Mesenchymal stem cell (in vitro differentiated cells and primary cell): ENCODE results near the gene PODXL2.
A peak's percentile ranks its signal among the peaks of the same experiment; 100 is the strongest.

Experiments used
- DNase-seq: peaks from one replicate; pipeline ENCODE4 v3.0.0-alpha.2; 2013
- H2AFZ ChIP-seq: one replicate; pipeline ENCODE4 v1.6.1; 2013; ENCODE audit warnings: low read depth, mild to moderate bottlenecking, control low read depth, inconsistent platforms, low read length, moderate library complexity
- H2AK5ac ChIP-seq: 2 replicates; pipeline ENCODE4 v1.6.1; 2013; ENCODE audit warnings: low read length, moderate library complexity, mild to moderate bottlenecking, inconsistent platforms; ENCODE audit not compliant: severe bottlenecking
- H2BK120ac ChIP-seq: one replicate; pipeline ENCODE4 v1.6.1; 2013; ENCODE audit warnings: low read depth, mild to moderate bottlenecking, inconsistent platforms, low read length, moderate library complexity
- H2BK12ac ChIP-seq, 2 experiments: one replicate each; pipeline ENCODE4 v1.6.1; 2013; ENCODE audit warnings: inconsistent platforms in 2 of 2, low read length in 2 of 2, mild to moderate bottlenecking in 2 of 2, moderate library complexity in 2 of 2, control low read depth in 1 of 2
- H2BK15ac ChIP-seq: one replicate; pipeline ENCODE4 v1.6.1; 2013; ENCODE audit warnings: mild to moderate bottlenecking, low read depth, inconsistent platforms; ENCODE audit not compliant: poor library complexity, severe bottlenecking
- H2BK5ac ChIP-seq: 2 replicates; pipeline ENCODE4 v1.6.1; 2013; ENCODE audit warnings: low read depth, mild to moderate bottlenecking, low read length, control low read depth, inconsistent platforms; ENCODE audit not compliant: poor library complexity, severe bottlenecking
- H3K14ac ChIP-seq, 2 experiments: one replicate each; pipeline ENCODE4 v1.6.1; 2013; ENCODE audit warnings: inconsistent platforms in 2 of 2, low read length in 2 of 2, control low read depth in 1 of 2, mild to moderate bottlenecking in 1 of 2, moderate library complexity in 1 of 2
- H3K18ac ChIP-seq, 2 experiments: one replicate each; pipeline ENCODE4 v1.6.1; 2013; ENCODE audit warnings: inconsistent platforms in 2 of 2, low read length in 2 of 2, control low read depth in 1 of 2, low read depth in 1 of 2, mild to moderate bottlenecking in 1 of 2
- H3K23ac ChIP-seq, 2 experiments: one replicate each; pipeline ENCODE4 v1.6.1; 2013; ENCODE audit warnings: inconsistent platforms in 2 of 2, low read length in 2 of 2, mild to moderate bottlenecking in 2 of 2, moderate library complexity in 2 of 2, control low read depth in 1 of 2
- H3K27ac ChIP-seq: 2 replicates; pipeline ENCODE4 v1.5.1; 2013; ENCODE audit warnings: mild to moderate bottlenecking, moderate library complexity, low read length, control low read depth, inconsistent platforms; ENCODE audit not compliant: poor library complexity, severe bottlenecking
- H3K27me3 ChIP-seq, 2 experiments: 2 replicates each; pipeline versions ENCODE4 v1.6.1 to v1.7.0; 2013; ENCODE audit warnings: low read length in 2 of 2, mild to moderate bottlenecking in 2 of 2, moderate library complexity in 2 of 2, control low read depth in 1 of 2, inconsistent platforms in 1 of 2; ENCODE audit not compliant: control insufficient read depth in 1 of 2, insufficient read depth in 1 of 2
- H3K36me3 ChIP-seq, 2 experiments: 2 replicates each; pipeline versions ENCODE4 v1.6.1 to v1.7.0; 2013; ENCODE audit warnings: low read length in 2 of 2, control low read depth in 1 of 2, inconsistent platforms in 1 of 2, low read depth in 1 of 2, mild to moderate bottlenecking in 1 of 2; ENCODE audit not compliant: insufficient read depth in 2 of 2, control insufficient read depth in 1 of 2
- H3K4ac ChIP-seq, 2 experiments: one replicate each; pipeline ENCODE4 v1.6.1; 2013; ENCODE audit warnings: inconsistent platforms in 2 of 2, low read length in 2 of 2, mild to moderate bottlenecking in 2 of 2, moderate library complexity in 2 of 2, control low read depth in 1 of 2, low read depth in 1 of 2
- H3K4me1 ChIP-seq: 2 replicates; pipeline ENCODE4 v1.6.1; 2013; ENCODE audit warnings: low read depth, low read length, control low read depth; ENCODE audit not compliant: control insufficient read depth, insufficient read depth
- H3K4me2 ChIP-seq: 2 replicates; pipeline ENCODE4 v1.6.1; 2013; ENCODE audit warnings: low read length, mild to moderate bottlenecking, inconsistent platforms; ENCODE audit not compliant: poor library complexity, severe bottlenecking
- H3K4me3 ChIP-seq, 2 experiments: 2 replicates each; pipeline versions ENCODE4 v1.5.1 to v1.7.0; 2013; ENCODE audit warnings: low read length in 2 of 2, mild to moderate bottlenecking in 2 of 2, control low read depth in 1 of 2, low read depth in 1 of 2; ENCODE audit not compliant: insufficient read depth in 1 of 2
- H3K79me1 ChIP-seq: replicated peaks from 2 replicates; pipeline ENCODE4 v1.6.1; 2013; ENCODE audit warnings: mild to moderate bottlenecking, control low read depth, low read length, inconsistent platforms; ENCODE audit not compliant: poor library complexity, severe bottlenecking
- H3K9ac ChIP-seq: 2 replicates; pipeline ENCODE4 v1.7.0; 2013; ENCODE audit warnings: mild to moderate bottlenecking, low read length, moderate library complexity
- H3K9me3 ChIP-seq: 2 replicates; pipeline ENCODE4 v1.7.0; 2013; ENCODE audit warnings: mild to moderate bottlenecking, low read length; ENCODE audit not compliant: control insufficient read depth
- H4K8ac ChIP-seq: one replicate; pipeline ENCODE4 v1.6.1; 2013; ENCODE audit warnings: inconsistent platforms, mild to moderate bottlenecking, low read length, moderate library complexity
- H4K91ac ChIP-seq: one replicate; pipeline ENCODE4 v1.6.1; 2013; ENCODE audit warnings: mild to moderate bottlenecking, low read length, inconsistent platforms
- WGBS: methylation state at CpG from one replicate; pipeline ENCODE4 v1.1.7; 2013; ENCODE audit warnings: mixed read lengths; 5-methylcytosine and 5-hydroxymethylcytosine counted together

The PODXL2 gene

DNA sequence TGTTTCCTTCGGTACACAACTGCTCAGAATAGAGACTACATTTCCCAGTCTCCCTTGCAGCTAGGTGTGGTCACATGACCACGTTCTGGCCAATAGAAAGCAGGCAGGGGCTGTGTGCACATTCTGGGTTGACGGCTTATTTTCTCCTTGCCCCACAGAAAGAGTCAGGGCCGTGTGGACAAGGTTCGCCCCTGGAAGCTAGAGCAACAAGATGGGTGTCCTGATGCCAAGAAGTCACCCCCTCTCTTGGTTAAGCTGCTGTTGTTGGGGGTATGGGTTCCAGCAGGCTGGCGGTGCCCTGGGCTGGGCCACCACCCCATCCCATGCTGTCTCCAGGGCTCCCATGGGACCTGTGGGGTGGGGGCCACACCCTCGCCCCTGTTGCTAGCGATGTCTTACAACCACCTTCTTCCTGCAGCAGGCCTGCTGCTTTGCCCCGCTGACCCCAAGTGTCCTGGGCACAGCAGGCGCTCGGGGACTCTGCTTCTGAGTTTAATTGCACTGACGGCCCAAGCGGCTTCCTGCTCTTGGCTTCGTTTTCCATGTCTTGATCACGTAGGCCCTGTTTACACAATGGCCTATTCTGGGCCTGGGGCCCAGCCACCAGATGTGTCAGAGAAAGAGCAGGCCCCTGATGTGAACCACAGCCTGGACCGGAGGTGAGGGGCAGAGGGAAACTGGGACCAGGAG is 68.7 kb downstream of the PODXL2 start:
- DNase-seq: peak; percentile 84
- WGBS: 38% methylated on average over 16 of the region's 16 CpGs
- peak overlapping the region in 1 of 2 experiments; percentile 6 for H3K14ac ChIP-seq
- H3K4ac ChIP-seq: peak overlapping the region; percentile 55 to 84
- H3K9me3 ChIP-seq: no peaks in the 10 kb centered on the region
- H2BK120ac ChIP-seq: peak overlapping the region; percentile 74
- H2BK15ac ChIP-seq: peak overlapping the region; percentile 35
- H3K4me3 ChIP-seq: peak overlapping the region in 1 of 2 experiments; percentile 25
- peak overlapping the region; percentile 74 to 81 for H3K18ac ChIP-seq
- peaks cover 17 to 48% of the 10 kb centered on the region in 2 experiments for H3K36me3 ChIP-seq
- peak overlapping the region; percentile 64 for H3K9ac ChIP-seq
- peak overlapping the region; percentile 69 to 79 for H2BK12ac ChIP-seq
- H3K4me2 ChIP-seq: no peak overlapping the region
- H3K27me3 ChIP-seq: no peaks in the 10 kb centered on the region
- peak overlapping the region; percentile 63 for H3K27ac ChIP-seq
- H3K4me1 ChIP-seq: peaks cover 50% of the 10 kb centered on the region
- H3K23ac ChIP-seq: no peak overlapping the region
- H3K79me1 ChIP-seq: peaks cover 36% of the 10 kb centered on the region
- peak overlapping the region; percentile 30 for H2AFZ ChIP-seq
- H2AK5ac ChIP-seq: peak overlapping the region; percentile 14
- H4K91ac ChIP-seq: peak overlapping the region; percentile 94
- H4K8ac ChIP-seq: peak overlapping the region; percentile 98
- H2BK5ac ChIP-seq: no peak overlapping the region

- peak overlapping the region; percentile 98 for H4K8ac ChIP-seq
- 91% methylated on average over 3 of the region's 3 CpGs for WGBS
- H2BK5ac ChIP-seq: no peak overlapping the region
- no peaks in the 10 kb centered on the region for H3K9me3 ChIP-seq
- no peak overlapping the region for H3K4me2 ChIP-seq
- H3K4me1 ChIP-seq: peaks cover 47% of the 10 kb centered on the region
- no peak overlapping the region for H3K4me3 ChIP-seq
- H2BK15ac ChIP-seq: no peak overlapping the region
- peak overlapping the region; percentile 11 to 64 for H3K18ac ChIP-seq
- no peak overlapping the region for H2BK120ac ChIP-seq
- no peaks in the 10 kb centered on the region for H3K27me3 ChIP-seq
- H4K91ac ChIP-seq: peak overlapping the region; percentile 94
- peak overlapping the region; percentile 20 to 84 for H3K4ac ChIP-seq
- H3K36me3 ChIP-seq: peaks cover 14 to 45% of the 10 kb centered on the region in 2 experiments
- peak overlapping the region; percentile 14 for H2AK5ac ChIP-seq
- DNase-seq: no peak
- peak overlapping the region; percentile 52 for H3K27ac ChIP-seq
- peak overlapping the region; percentile 64 for H3K9ac ChIP-seq
- H3K14ac ChIP-seq: no peak overlapping the region
- H3K23ac ChIP-seq: no peak overlapping the region
- H3K79me1 ChIP-seq: peaks cover 35% of the 10 kb centered on the region
- no peak overlapping the region for H2AFZ ChIP-seq
- H2BK12ac ChIP-seq: peak overlapping the region; percentile 69 to 79
Observed at GRCh38 chr3:127698286-127698685, 69.3 kb downstream of the PODXL2 start.

DNA sequence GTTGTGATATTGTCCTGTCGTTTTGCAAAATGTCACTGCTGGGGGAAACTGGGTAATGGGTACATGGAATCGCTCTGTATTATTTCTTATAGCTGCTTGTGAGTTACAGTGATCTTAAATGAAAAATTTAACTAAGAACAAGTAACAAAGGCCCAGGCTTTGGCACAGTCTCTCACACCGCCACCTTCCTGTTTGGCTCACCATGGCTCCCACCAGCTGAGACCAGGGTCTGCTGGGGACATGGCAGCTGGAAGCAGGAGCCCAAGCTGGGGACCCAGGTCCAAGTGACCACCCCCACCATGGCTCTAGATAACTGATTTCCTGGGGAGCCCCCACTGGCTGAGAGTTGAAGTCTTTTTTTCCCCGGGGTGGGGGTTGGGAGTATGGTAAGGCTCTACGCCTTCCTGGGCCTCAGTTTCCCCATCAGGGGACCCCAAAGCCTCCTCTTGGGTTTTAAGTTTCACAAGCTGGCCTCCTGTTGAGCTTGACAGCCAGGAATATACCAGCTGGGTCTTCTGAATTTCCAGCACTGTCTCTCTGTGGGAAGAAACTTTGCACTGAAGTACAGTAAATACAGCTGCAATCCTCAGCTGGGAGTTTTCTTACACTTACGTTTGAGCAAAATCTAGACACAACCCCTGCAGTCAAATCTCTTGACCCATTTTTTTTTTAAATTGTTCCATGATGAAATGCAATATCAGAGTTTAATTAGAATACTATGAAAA is 69.9 kb downstream of the PODXL2 start:
- no peak for DNase-seq
- Histone ChIP-seq H2BK15ac (no peak overlapping the region), H4K8ac (no peak overlapping the region), H2BK120ac (no peak overlapping the region), H3K4me2 (no peak overlapping the region), H3K36me3 (peaks cover 9 to 41% of the 10 kb centered on the region in 2 experiments), H3K4me1 (peaks cover 47% of the 10 kb centered on the region), H2AFZ (no peak overlapping the region), H4K91ac (no peak overlapping the region), H2BK5ac (peak overlapping the region; percentile 35), H3K9ac (peak overlapping the region; percentile 64), H2BK12ac (peak overlapping the region in 1 of 2 experiments; percentile 67), H3K18ac (no peak overlapping the region), H2AK5ac (peak overlapping the region; percentile 82), H3K4ac (peak overlapping the region; percentile 30 to 84), H3K9me3 (no peaks in the 10 kb centered on the region), H3K27ac (peak overlapping the region; percentile 68), H3K14ac (no peak overlapping the region), H3K23ac (no peak overlapping the region), H3K4me3 (no peak overlapping the region), H3K79me1 (peaks cover 33% of the 10 kb centered on the region), H3K27me3 (no peaks in the 10 kb centered on the region)
- 92% methylated on average over 5 of the region's 6 CpGs for WGBS
